ENCODE measurements around the gene RAI14.
"Not testable (repeated sequence)": the region's sequence is repeated elsewhere in the genome, so short reads cannot be mapped to it uniquely, and the experiment has no call there.

The RAI14 gene

GRCh38 chr5:34699155-34700077 is 43.3 kb downstream of the RAI14 start:
- DNase-seq (ENCODE audit: low read depth): no peak

- DNase-seq (ENCODE audit: low read depth): no peak
Observed at GRCh38 chr5:34700078-34700452, 43.9 kb downstream of the RAI14 start.

- not testable (repeated sequence) for DNase-seq (ENCODE audit: low read depth)
Observed at GRCh38 chr5:34701442-34701841, 45.3 kb downstream of the RAI14 start.

- no peak for DNase-seq (ENCODE audit: low read depth)
Observed at GRCh38 chr5:34703767-34704713, 47.9 kb downstream of the RAI14 start.

- DNase-seq (ENCODE audit: low read depth): no peak
Observed at GRCh38 chr5:34706084-34706483, 50.0 kb downstream of the RAI14 start.

GRCh38 chr5:34707451-34708107 is 51.5 kb downstream of the RAI14 start:
- DNase-seq (ENCODE audit: low read depth): no peak

GRCh38 chr5:34708777-34709176 is 52.6 kb downstream of the RAI14 start:
- DNase-seq (ENCODE audit: low read depth): no peak

GRCh38 chr5:34709861-34710673 is 53.9 kb downstream of the RAI14 start:
- no peak for DNase-seq (ENCODE audit: low read depth)

- DNase-seq (ENCODE audit: low read depth): no peak
Observed at GRCh38 chr5:34712565-34712964, 56.4 kb downstream of the RAI14 start.

GRCh38 chr5:34715711-34716110 is 59.6 kb downstream of the RAI14 start:
- no peak for DNase-seq (ENCODE audit: low read depth)

GRCh38 chr5:34716986-34717385 is 60.9 kb downstream of the RAI14 start:
- no peak for DNase-seq (ENCODE audit: low read depth)

- no peak for DNase-seq (ENCODE audit: low read depth)
Observed at GRCh38 chr5:34717426-34718327, 61.5 kb downstream of the RAI14 start.

GRCh38 chr5:34718516-34718915 is 62.4 kb downstream of the RAI14 start:
- no peak for DNase-seq (ENCODE audit: low read depth)

- DNase-seq (ENCODE audit: low read depth): no peak
Observed at GRCh38 chr5:34719029-34719428, 62.9 kb downstream of the RAI14 start.

GRCh38 chr5:34721327-34721726 is 65.2 kb downstream of the RAI14 start:
- no peak for DNase-seq (ENCODE audit: low read depth)

GRCh38 chr5:34722183-34722582 is 66.1 kb downstream of the RAI14 start:
- DNase-seq (ENCODE audit: low read depth): no peak

- no peak for DNase-seq (ENCODE audit: low read depth)
Observed at GRCh38 chr5:34724741-34725140, 68.6 kb downstream of the RAI14 start.

GRCh38 chr5:34727166-34727749 is 71.1 kb downstream of the RAI14 start:
- DNase-seq (ENCODE audit: low read depth): not testable (repeated sequence)

- DNase-seq (ENCODE audit: low read depth): no peak
Observed at GRCh38 chr5:34728236-34728635, 72.1 kb downstream of the RAI14 start.

All from activated T-cell treated with anti-CD3 and anti-CD28 coated beads for 24 hours (primary cell).